K562 (cell line): ENCODE measurements around the gene HGD. TPM values are rescaled to one million over a fixed set of nuclear protein-coding genes. Genes with fewer than 3 reads are reported as not detected.

Source experiments
- ATAC-seq: fragments of 200-7000 bp; cut with Tn5 transposase; 3 replicates; pipeline ENCODE4 v1.9.1; 2020; ENCODE audit warnings: moderate library complexity
- BruUV-seq: library from RNA; stranded (reverse); fragments of 400-500 nt; replicated peaks from 2 replicates; lab custom pipeline; 2021; lab: Mats Ljungman, UMichigan
- CTCF ChIA-PET: fragments of 300-600 bp; formaldehyde crosslinking; extraction: SDS; loops from one replicate; lab custom pipeline; 2021; ENCODE audit warnings: low intra/inter-chr PET ratio; lab: Yijun Ruan, JAX
- POLR2A ChIA-PET: fragments of 300-600, 350-650 bp; sonication (Branson Sonifier 250); formaldehyde crosslinking; extraction: SDS; loops from one replicate; lab custom pipeline; 2021; ENCODE audit warnings: antibody characterized with exemption, inconsistent platforms; lab: Yijun Ruan, JAX
- DNase-seq, 4 experiments: peaks; one replicate each; pipeline versions ENCODE4 v3.0.0 to v3.0.0-alpha.2; 2011 to 2018; ENCODE audit warnings: low spot score in 3 of 4, mixed read lengths in 3 of 4; ENCODE audit errors: extremely low read depth in 1 of 4
- FAIRE-seq: peaks from 2 replicates; lab custom pipeline; 2011; peaks lifted over from hg19 to GRCh38; lab: Jason Lieb, UNC
- H2AFZ ChIP-seq: 2 replicates; pipeline ENCODE4 v1.6.0; 2011; ENCODE audit warnings: low read depth, low read length, control low read depth, inconsistent platforms
- H3K27ac ChIP-seq: fragments of 200-600 bp; 3 replicates; pipeline ENCODE4 v1.8.0; 2011; ENCODE audit warnings: low read depth, mild to moderate bottlenecking, control low read depth, inconsistent platforms, low read length, moderate library complexity, mixed read lengths; ENCODE audit errors: extremely low read depth
- H3K27me3 ChIP-seq, 2 experiments: fragments of 300-600 bp in 1 of 2; 2 replicates in 1 of 2; 3 replicates in 1 of 2; pipeline versions ENCODE4 v1.6.0 to v1.8.0; 2011; ENCODE audit warnings: inconsistent platforms in 2 of 2, low read length in 2 of 2, mild to moderate bottlenecking in 1 of 2, mixed read lengths in 1 of 2, moderate library complexity in 1 of 2; ENCODE audit not compliant: control insufficient read depth in 2 of 2, insufficient read depth in 2 of 2
- H3K36me3 ChIP-seq: fragments of 300-600 bp; 3 replicates; pipeline ENCODE4 v1.8.0; 2011; ENCODE audit warnings: mild to moderate bottlenecking, low read length, inconsistent platforms; ENCODE audit not compliant: control insufficient read depth, insufficient read depth
- H3K4me1 ChIP-seq, 2 experiments: fragments of 200-600 bp in 1 of 2; replicated peaks in 1 of 2; 2 replicates in 1 of 2; 3 replicates in 1 of 2; pipeline versions ENCODE4 v1.5.1 to v1.8.0; 2011; ENCODE audit warnings: inconsistent platforms in 2 of 2, low read length in 2 of 2, mild to moderate bottlenecking in 1 of 2, mixed read lengths in 1 of 2, moderate library complexity in 1 of 2; ENCODE audit not compliant: control insufficient read depth in 2 of 2, insufficient read depth in 2 of 2
- H3K4me2 ChIP-seq: 2 replicates; pipeline ENCODE4 v1.6.1; 2011; ENCODE audit warnings: low read length, control low read depth, inconsistent platforms, mixed read lengths; ENCODE audit not compliant: insufficient read depth
- H3K4me3 ChIP-seq: fragments of 200-600 bp; sonication (generic), shearing (Covaris generic); 2 replicates; pipeline ENCODE4 v1.5.1; 2016; ENCODE audit warnings: control low read depth, inconsistent platforms
- H3K79me2 ChIP-seq: fragments of 200-600 bp; 3 replicates; pipeline ENCODE4 v1.8.0; 2011; ENCODE audit warnings: low read length, inconsistent platforms; ENCODE audit not compliant: control insufficient read depth, insufficient read depth
- H3K9ac ChIP-seq, 2 experiments: 2 replicates each; pipeline versions ENCODE4 v1.6.0 to v1.6.1; 2011; ENCODE audit warnings: low read depth in 2 of 2, low read length in 2 of 2, control low read depth in 1 of 2, inconsistent platforms in 1 of 2, mild to moderate bottlenecking in 1 of 2, mixed read lengths in 1 of 2; ENCODE audit not compliant: insufficient read depth in 1 of 2
- H3K9me1 ChIP-seq: one replicate; pipeline ENCODE4 v1.6.0; 2011; ENCODE audit warnings: inconsistent platforms, mild to moderate bottlenecking, low read length, moderate library complexity; ENCODE audit not compliant: control insufficient read depth, insufficient read depth
- H3K9me3 ChIP-seq: replicated peaks from 2 replicates; pipeline ENCODE4 v1.5.1; 2011; ENCODE audit warnings: low read depth, low read length, inconsistent platforms; ENCODE audit not compliant: control insufficient read depth, insufficient read depth
- H4K20me1 ChIP-seq: replicated peaks from 2 replicates; pipeline ENCODE4 v1.6.1; 2011; ENCODE audit warnings: low read length, inconsistent platforms, mixed read lengths; ENCODE audit not compliant: control insufficient read depth, insufficient read depth
- RAD21 ChIP-seq, 2 experiments: fragments of 250-450 bp in 1 of 2; fragments of 450-650 bp in 1 of 2; sonication (Bioruptor Pico) in 1 of 2; formaldehyde crosslinking in 1 of 2; IDR thresholded peaks in 1 of 2; conservative IDR thresholded peaks in 1 of 2; 2 replicates each; pipeline versions ENCODE4 v1.4.0 to v1.8.0; 2020 to 2022; ENCODE audit warnings: mild to moderate bottlenecking in 2 of 2, moderate library complexity in 1 of 2
- SP2 ChIP-seq: IDR thresholded peaks from 2 replicates; pipeline ENCODE4 v1.6.1; 2011; ENCODE audit warnings: mild to moderate bottlenecking, low read depth, low read length, moderate library complexity; ENCODE audit not compliant: poor library complexity, severe bottlenecking; ENCODE audit errors: extremely low read depth
- SRF ChIP-seq, 2 experiments: fragments of 250-450, 450-650 bp in 1 of 2; sonication (Bioruptor Pico) in 1 of 2; sonication (generic) in 1 of 2; formaldehyde crosslinking; IDR thresholded peaks; 2 replicates each; pipeline versions ENCODE4 v1.5.0 to v1.5.1; 2020 to 2022; ENCODE audit warnings: mild to moderate bottlenecking in 1 of 2, missing genetic modification reagents in 1 of 2
- TARDBP ChIP-seq: fragments of 450-650 bp; IDR thresholded peaks from 2 replicates; pipeline ENCODE4 v1.6.1; 2016
- U2AF1 ChIP-seq: fragments of 200-400 bp; formaldehyde crosslinking; optimal IDR thresholded peaks from 2 replicates; pipeline ENCODE3; 2017; ENCODE audit warnings: mild to moderate bottlenecking, low read depth, low read length, moderate library complexity
- U2AF2 ChIP-seq: fragments of 200-400 bp; formaldehyde crosslinking; optimal IDR thresholded peaks from 2 replicates; pipeline ENCODE3; 2017; ENCODE audit warnings: low read depth, mild to moderate bottlenecking, low read length
- ZEB2 ChIP-seq: fragments of 450-650 bp; IDR thresholded peaks from 2 replicates; pipeline ENCODE4 v1.6.1; 2016
- ZNF318 ChIP-seq, 2 experiments: fragments of 450-650 bp; IDR thresholded peaks; 2 replicates each; pipeline ENCODE4 v1.6.1; 2016; ENCODE audit warnings: mild to moderate bottlenecking in 2 of 2, borderline replicate concordance in 1 of 2, low read depth in 1 of 2, moderate library complexity in 1 of 2
- WGBS: fragments of 100-300 bp; shearing (Covaris generic); methylation state at CpG from one replicate; pipeline ENCODE4 v1.1.6; 2016; ENCODE audit warnings: low coverage, mixed read lengths; ENCODE audit not compliant: insufficient coverage; ENCODE audit errors: missing lambda C conversion rate; 5-methylcytosine and 5-hydroxymethylcytosine counted together
- in situ Hi-C: fragments of 300-500 bp; cut with MboI; formaldehyde crosslinking; loops from 4 replicates; pipeline ENCODE4 v1.15.0; 2018; ENCODE audit warnings: inconsistent platforms, mixed read lengths
- intact Hi-C: fragments of 100-400 bp; cut with micrococcal nuclease; formaldehyde crosslinking; loops from 2 replicates; pipeline ENCODE4 v1.14.2; 2022
- polyA plus RNA-seq, 8 experiments: library from polyadenylated mRNA; depleted of rRNA in 4 of 8; stranded (reverse) in 5 of 8; unstranded in 3 of 8; fragments of >200 nt; fragmentation: Nextera tagmentation in 2 of 8; fragmentation: Illumina TruSeq in 1 of 8; extraction: Ambion mirVana in 2 of 8; extraction: Trizol in 1 of 8; gene quantifications; 2 replicates each; pipeline versions ENCODE4 v1.2.1 to v1.2.3, GENCODE V29; 2011 to 2014; ENCODE audit warnings: inconsistent platforms in 1 of 8, missing spikeins in 1 of 8
- total RNA-seq, 7 experiments: library from RNA; depleted of rRNA in 6 of 7; stranded (reverse); fragments of >200 nt in 6 of 7; fragmentation: Illumina TruSeq in 2 of 7; extraction: Trizol in 2 of 7; gene quantifications; 2 replicates each; pipeline versions ENCODE4 v1.2.1 to v1.2.3, GENCODE V29; 2011 to 2021; ENCODE audit warnings: low replicate concordance in 1 of 7

Gene HGD
- total and polyA plus RNA-seq, 9 of the 15 experiments (the other 6 are each of a cell fraction or from before 2014, with no cell fraction given), result 0.08 to 0.25 (median 0.17) TPM; not detected in 4

GRCh38 chr3:120683213-120683612 is 1.2 kb upstream of the HGD start:
- CTCF ChIA-PET, result no interaction called here
- in situ Hi-C loops, result no loop called here

GRCh38 chr3:120681506-120682038 is 467 bp downstream of the HGD start:
- intact Hi-C loops (no loop called here), in situ Hi-C loops (no loop called here)
- H3K79me2 ChIP-seq, result no peaks in the 10 kb centered on the region
- no peak overlapping the region for H3K9ac ChIP-seq
- H3K27ac ChIP-seq, result no peak overlapping the region
- no peaks in the 10 kb centered on the region for H3K9me1 ChIP-seq
- H3K27me3 ChIP-seq, result no peaks in the 10 kb centered on the region
- no TSS peak for BruUV-seq
- H3K9me3 ChIP-seq, result no peaks in the 10 kb centered on the region
- H2AFZ ChIP-seq, result no peak overlapping the region
- FAIRE-seq (no peak), DNase-seq (no peak), ATAC-seq (no peak)
- ChIA-PET POLR2A (no interaction called here), CTCF (no interaction called here)
- no peaks in the 10 kb centered on the region for H4K20me1 ChIP-seq
- WGBS, result 55% methylated on average over 4 of the region's 4 CpGs
- no peak overlapping the region for H3K4me3 ChIP-seq
- H3K4me2 ChIP-seq, result no peak overlapping the region
- H3K36me3 ChIP-seq, result no peaks in the 10 kb centered on the region
- H3K4me1 ChIP-seq, result no peaks in the 10 kb centered on the region; a peak in 1 of 5 replicates
- no peak for TF ChIP-seq ZNF318 (IDR thresholded peaks at IDR 0.05; ENCODE audit: borderline replicate concordance in 1 of 2, low read depth in 1 of 2)
- no peak for TF ChIP-seq ZEB2
- TF ChIP-seq RAD21 (CRISPR knock-in tag; conservative IDR thresholded peaks at IDR 0.05 in 1 of 2, IDR thresholded peaks at IDR 0.05 in 1 of 2), result no peak
- no peak for TF ChIP-seq U2AF2
- no peak for TF ChIP-seq TARDBP
- no peak for TF ChIP-seq SRF (CRISPR knock-in tag; IDR thresholded peaks at IDR 0.05)
- TF ChIP-seq U2AF1, result no peak

More at GRCh38 chr3:120683213-120683612, 1.2 kb upstream of the HGD start:
- H3K79me2 ChIP-seq, result no peaks in the 10 kb centered on the region
- TF ChIP-seq SP2, result no peak
- no peak for DNase-seq
- H3K27ac ChIP-seq, result no peak overlapping the region
- no TSS peak for BruUV-seq
- POLR2A ChIA-PET, result no interaction called here
- FAIRE-seq, result no peak
- no peak overlapping the region for H2AFZ ChIP-seq
- H3K27me3 ChIP-seq, result no peaks in the 10 kb centered on the region
- H3K9me3 ChIP-seq, result no peaks in the 10 kb centered on the region
- ATAC-seq, result no peak
- no peak overlapping the region for H3K9ac ChIP-seq
- H3K36me3 ChIP-seq, result no peaks in the 10 kb centered on the region
- no peaks in the 10 kb centered on the region for H4K20me1 ChIP-seq
- H3K4me1 ChIP-seq, result no peaks in the 10 kb centered on the region; a peak in 1 of 5 replicates
- H3K9me1 ChIP-seq, result no peaks in the 10 kb centered on the region
- no peak overlapping the region for H3K4me2 ChIP-seq
- no peak overlapping the region for H3K4me3 ChIP-seq
- intact Hi-C loops, result no loop called here
- WGBS, result 30% methylated on average over 1 of the region's 1 CpG
